ENCODE data around the gene KYNU.
"Not testable (repeated sequence)": the region's sequence is repeated elsewhere in the genome, so short reads cannot be mapped to it uniquely, and the experiment has no call there.

The KYNU gene

DNA sequence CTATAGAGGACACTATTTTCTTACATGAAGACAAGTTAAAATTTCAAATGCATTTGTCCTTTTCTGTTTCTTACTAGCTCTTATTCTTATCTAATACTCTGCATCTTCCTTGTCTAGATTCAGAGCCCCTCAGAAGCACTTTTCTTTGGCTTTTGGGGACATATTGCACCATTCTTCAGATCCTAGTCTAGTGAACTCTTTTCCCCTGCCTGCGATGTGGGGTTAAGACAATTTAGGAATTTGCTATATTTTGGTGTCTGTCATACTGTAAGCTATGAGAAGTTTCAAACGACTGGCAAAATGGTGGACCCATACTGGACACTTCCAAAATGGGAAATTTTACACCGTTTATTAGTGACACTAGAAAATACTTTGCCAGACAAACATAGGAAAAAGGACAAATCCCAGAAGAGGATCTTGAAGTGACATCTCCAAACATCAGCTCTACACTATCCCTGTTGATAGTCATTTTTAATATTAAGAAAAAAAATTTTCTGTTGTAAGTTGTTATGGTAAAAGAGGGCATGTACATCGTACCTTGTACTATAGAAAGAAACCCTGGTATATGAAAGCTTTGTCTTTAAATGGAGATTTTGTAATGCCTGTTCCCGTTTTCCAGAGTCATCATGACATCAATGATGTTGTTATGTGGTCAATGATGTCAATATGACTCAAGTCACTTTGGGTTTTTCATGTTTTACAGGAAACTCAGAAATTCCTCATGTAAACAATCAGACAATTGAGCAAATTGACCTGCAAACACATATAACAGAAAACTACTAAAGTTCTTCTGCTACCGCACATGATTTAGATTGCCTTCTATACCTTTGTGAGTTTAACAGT, 4.4 kb upstream of the KYNU start:
- DNase-seq = peak; percentile 75

- DNase-seq = no peak
Measured at GRCh38 chr2:142873831-142874287, 3.6 kb upstream of the KYNU start.

- peak; percentile 86 for DNase-seq
Measured at GRCh38 chr2:142874293-142874814, 3.1 kb upstream of the KYNU start.

DNA sequence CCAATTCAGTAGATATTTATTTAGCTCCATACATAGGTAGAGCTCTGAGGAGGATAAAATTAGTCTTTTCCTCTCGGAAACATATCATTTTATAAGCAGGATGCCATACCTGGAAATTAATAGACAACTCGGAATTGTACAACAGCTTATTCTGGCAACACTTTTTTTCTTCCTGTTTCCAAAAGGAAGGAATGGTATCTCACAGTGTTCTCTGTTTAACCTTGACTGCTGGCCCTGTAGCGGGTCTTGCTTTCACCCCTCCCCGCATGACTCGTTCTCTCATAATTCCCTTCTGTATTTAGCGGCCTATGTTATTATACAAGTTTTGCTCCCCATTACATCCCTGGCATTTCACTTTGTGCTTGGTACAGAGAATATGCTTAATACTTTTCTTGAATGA, 2.5 kb upstream of the KYNU start:
- DNase-seq = no peak

- no peak for DNase-seq
Measured at GRCh38 chr2:142875652-142876051, 1.8 kb upstream of the KYNU start.

GRCh38 chr2:142876423-142876822, 1.0 kb upstream of the KYNU start:
- no peak for DNase-seq

DNA sequence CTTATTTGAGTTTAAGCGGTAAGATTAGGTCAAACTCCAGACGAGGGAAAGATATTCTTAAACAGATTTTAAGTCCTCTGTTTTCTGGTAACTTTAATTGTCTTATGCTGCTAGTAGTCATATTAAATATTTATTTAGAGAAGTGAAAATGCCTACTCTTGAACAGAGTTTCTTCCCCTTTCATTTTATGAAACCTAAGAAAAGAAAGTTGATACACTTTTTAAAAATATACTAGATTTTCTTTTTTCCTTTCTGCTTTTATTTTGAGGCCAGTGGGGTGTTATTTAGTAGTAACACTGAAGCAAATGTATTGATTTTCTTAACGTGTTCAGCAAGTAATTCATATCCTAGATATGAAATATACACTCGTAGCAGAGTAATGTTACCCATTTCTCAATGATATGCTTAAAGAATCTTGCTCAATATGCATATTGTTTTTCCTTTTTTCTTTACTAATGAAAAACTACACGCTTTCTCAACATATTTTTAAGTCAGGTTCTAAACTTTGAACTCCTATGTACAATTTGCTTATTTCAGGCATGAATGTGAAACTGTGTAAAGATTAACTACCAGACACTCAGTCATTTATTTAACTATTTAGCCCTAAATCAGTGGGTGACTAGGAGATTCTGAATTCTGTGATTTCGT, 691 bp downstream of the KYNU start:
- no peak for DNase-seq

DNA sequence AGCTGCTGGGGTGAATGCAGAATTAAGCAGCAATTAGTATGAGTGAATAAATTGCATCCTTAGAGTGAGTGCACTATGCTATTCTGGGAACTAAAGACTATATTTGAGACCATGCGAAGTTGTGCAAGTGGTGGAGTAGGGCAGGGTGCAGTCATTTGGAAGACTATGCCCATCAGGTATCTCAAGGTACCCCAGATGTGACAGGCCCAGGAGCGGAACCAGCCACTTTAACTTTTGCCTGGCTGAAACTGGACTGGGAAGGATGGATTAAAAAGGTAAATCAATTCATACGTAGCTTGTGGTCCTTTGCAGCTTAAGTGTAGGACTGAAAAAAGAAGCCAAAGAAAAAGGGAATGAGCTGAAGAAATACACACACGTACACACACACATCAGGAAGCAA, 1.7 kb downstream of the KYNU start:
- DNase-seq = no peak

DNA sequence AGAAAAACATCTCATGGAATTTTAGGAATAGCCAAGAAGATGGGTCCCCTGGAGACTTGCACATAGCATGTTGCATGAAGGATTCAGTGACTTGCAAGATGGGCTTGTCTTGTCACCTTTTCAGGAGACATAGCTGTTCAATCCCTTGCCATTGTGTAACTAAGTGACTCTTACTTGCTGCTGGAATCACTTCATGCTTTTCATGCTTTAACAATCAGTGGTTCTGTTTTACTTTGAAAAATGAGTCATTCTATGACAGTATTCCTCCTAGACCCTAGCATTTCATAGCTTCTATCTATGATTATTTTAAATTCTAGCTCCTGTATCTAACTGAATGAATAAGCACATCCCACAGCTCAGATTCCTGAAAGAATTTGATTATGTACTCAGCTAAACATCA, 2.8 kb downstream of the KYNU start:
- peak; percentile 55 for DNase-seq

GRCh38 chr2:142881619-142882018, 4.2 kb downstream of the KYNU start:
- no peak for DNase-seq

DNA sequence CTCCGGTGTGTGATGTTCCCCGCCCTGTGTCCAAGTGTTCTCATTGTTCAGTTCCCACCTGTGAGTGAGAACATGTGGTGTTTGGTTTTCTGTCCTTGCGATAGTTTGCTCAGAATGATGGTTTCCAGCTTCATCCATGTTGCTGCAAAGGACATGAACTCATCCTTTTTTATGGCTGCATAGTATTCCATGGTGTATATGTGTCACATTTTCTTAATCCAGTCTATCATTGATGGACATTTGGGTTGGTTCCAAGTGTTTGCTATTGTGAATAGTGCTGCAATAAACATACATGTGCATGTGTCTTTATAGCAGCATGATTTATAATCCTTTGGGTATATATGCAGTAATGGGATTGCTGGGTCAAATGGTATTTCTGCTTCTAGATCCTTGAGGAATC, 5.0 kb downstream of the KYNU start:
- not testable (repeated sequence) for DNase-seq

GRCh38 chr2:142883526-142883925, 6.1 kb downstream of the KYNU start:
- no peak for DNase-seq

GRCh38 chr2:142885543-142885942, 8.1 kb downstream of the KYNU start:
- no peak for DNase-seq

DNA sequence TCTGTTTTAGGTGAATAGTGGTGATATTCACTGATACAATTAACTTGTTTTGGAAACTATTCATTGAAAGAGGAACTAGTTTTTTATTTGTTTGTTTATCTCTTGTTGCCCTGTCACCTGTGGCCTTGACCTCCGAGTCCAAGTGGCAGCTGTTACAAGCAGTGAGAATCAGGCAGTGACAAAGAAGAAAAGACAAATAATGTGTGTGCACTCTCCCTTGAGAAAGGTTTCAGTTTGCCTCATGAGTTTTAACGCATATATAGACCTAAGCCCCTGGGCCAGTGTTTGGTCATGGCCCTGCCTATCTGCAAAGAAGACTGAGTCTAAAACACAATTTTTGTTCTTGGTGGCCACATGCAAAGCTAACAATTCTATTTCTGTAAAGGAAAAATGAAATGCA, 15.3 kb downstream of the KYNU start:
- no peak for DNase-seq

DNA sequence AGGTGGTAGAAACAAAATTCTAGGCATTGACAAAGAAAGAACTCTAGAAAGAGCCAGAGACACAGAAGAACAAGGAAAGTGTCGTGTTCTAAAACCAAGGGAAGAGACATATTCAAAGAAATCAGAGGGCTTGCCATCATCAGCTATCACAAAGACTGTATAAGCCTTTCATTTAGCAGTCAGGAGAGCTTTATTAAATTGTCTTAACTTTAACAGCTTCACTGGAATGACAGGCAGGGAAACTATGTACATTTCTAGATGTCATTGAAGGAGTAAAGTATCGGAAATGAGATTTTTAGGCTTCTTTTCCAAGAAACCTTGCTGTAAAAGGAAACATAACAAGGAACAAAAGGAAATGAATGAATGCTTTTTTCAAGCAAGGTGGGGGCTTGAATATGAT, 15.8 kb downstream of the KYNU start:
- DNase-seq = no peak

- DNase-seq = no peak
Measured at GRCh38 chr2:142897807-142898206, 20.3 kb downstream of the KYNU start.

GRCh38 chr2:142900327-142900726, 22.9 kb downstream of the KYNU start:
- DNase-seq = not testable (repeated sequence)

DNA sequence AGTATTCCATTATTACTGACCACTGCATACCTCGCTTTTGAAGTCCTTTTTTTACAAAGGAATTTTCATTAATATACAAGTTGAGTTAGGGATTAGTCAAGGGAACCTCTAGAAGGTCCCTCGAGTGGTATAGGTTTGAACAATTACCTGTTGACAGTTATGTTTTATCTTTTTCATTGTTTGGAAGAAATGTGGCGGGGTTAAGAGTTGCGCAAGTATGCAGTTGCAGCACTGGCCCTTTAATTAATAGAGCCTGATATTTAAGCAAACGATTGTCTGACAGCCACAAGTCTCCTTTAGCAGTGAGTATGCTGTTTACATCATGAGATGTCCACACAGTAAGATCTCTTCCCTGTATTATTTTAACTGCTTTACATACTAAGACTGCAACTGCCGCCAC, 24.3 kb downstream of the KYNU start:
- DNase-seq = no peak

DNA sequence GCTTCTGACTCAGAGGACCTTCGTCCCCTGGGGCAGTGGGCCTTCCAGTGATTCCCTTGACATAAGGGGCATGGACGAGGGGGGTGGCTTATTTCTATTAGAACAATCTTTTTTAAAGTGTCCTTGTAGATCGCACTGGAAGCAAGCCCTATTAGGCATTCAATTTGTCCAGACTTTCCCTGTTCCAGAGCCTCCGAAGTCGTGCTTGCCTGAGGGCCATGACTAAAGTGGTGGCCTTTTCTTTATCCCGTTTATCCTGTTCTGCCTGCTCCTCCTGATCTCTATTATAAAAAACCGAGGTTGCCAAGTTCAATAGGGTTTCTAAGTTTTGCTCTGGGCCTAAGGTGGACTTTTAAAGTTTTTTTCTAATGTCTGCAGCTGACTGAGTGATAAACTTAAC, 26.3 kb downstream of the KYNU start:
- DNase-seq = not testable (repeated sequence)

DNA sequence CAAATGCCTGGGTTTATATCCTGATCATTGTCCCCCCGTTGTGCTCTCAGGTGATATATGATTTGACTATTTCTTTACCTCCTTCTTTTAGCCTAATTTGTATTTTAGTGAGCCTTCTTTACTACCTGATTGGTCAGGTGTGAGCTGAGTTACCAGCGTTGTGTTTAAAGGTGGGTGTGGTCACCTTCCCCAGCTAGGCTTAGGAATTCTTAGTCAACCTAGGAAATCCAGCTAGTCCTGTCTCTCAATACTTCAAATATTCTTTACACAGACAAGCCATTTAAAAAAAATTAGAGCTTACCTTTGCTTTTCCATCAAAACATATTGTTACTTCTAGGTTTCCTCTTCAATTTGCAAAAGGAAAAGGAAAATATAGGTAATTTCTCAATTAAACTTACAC, 30.2 kb downstream of the KYNU start:
- DNase-seq = no peak

- DNase-seq = no peak
Measured at GRCh38 chr2:142914507-142915313, 37.2 kb downstream of the KYNU start.

GRCh38 chr2:142915502-142915901, 38.0 kb downstream of the KYNU start:
- DNase-seq = no peak

- no peak for DNase-seq
Measured at GRCh38 chr2:142918624-142919023, 41.2 kb downstream of the KYNU start.
